ENCODE measurements around the gene RBM33.

The RBM33 gene

DNA sequence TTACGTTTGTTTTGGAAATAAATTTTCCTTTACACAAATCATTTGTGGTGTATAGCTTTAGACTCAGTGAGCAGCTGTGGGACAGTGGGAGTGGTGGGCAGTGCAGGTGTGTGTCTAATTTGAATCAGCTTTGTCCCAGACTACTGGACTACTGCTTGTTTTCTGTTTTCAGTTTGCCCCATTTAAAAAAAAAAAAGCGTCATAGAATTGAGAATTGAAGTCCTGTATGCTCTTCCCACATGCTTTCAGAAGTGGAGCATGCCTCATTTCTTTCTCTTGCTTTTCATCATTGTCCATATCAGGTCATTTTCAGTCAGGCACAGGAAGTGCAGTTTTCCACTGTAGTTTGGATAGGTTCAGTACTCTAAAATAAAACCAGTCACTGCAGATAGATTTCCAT, 101.7 kb downstream of the RBM33 start:
- no peak overlapping the region for H2AFZ ChIP-seq (ENCODE audit: low read length, unreplicated experiment)
- H3K36me3 ChIP-seq (ENCODE audit: insufficient read depth, low read length): peaks cover 25% of the 10 kb centered on the region
- no peak overlapping the region for H3K27ac ChIP-seq (ENCODE audit: low read depth, low read length)
- peaks cover 37% of the 10 kb centered on the region for H3K79me2 ChIP-seq (ENCODE audit: control insufficient read depth, insufficient read depth, low read length, unreplicated experiment)
- no peaks in the 10 kb centered on the region for H3K27me3 ChIP-seq (ENCODE audit: insufficient read depth, low read length)
- H3K4me3 ChIP-seq (ENCODE audit: low read depth, low read length): no peak overlapping the region
- no peaks in the 10 kb centered on the region for H3K4me1 ChIP-seq (ENCODE audit: control insufficient read depth, insufficient read depth, low read length, unreplicated experiment)

DNA sequence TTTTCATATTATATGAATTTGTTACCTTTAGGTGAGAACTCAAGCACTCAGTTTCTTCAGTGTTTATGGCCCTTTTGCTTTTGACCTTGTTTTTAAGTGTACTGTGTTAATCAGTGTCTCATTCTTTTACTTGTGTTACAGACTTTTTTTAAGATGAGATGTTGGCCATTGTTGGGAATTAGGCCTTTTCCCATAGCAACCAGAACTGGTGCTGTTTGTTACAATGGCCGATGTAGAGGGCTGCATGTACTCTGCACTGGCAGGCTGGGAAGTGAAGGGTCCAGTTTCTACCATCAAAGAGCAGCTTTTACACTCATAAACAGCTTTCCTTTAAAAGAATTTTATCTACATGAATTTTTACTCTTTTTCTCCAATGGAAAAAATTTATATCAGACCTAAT, 102.7 kb downstream of the RBM33 start:
- Histone ChIP-seq H2AFZ (ENCODE audit: low read length, unreplicated experiment) (no peak overlapping the region), H3K4me1 (ENCODE audit: control insufficient read depth, insufficient read depth, low read length, unreplicated experiment) (no peaks in the 10 kb centered on the region), H3K36me3 (ENCODE audit: insufficient read depth, low read length) (peaks cover 25% of the 10 kb centered on the region), H3K27ac (ENCODE audit: low read depth, low read length) (no peak overlapping the region), H3K4me3 (ENCODE audit: low read depth, low read length) (no peak overlapping the region), H3K27me3 (ENCODE audit: insufficient read depth, low read length) (no peaks in the 10 kb centered on the region), H3K79me2 (ENCODE audit: control insufficient read depth, insufficient read depth, low read length, unreplicated experiment) (peaks cover 44% of the 10 kb centered on the region)

DNA sequence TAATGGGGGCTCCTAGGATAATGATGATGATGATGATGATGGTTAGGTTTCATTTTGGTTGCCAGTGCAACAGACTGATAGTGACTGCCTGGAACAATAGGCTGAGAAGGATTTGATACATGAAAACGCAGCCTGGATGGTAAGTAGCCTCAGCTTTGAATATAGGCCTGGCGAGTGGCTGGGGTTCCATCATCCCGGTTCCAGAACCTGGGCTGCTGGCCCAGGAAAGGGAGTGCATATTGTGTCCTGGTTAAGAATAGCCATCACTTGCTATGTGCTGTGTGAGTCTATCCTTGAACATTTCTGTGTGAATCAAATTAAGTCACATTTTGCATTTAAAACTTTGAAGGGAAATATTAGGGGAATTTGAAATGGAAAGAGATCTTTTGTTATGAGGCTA, 105.1 kb downstream of the RBM33 start:
- H3K27ac ChIP-seq (ENCODE audit: low read depth, low read length): no peak overlapping the region
- H3K79me2 ChIP-seq (ENCODE audit: control insufficient read depth, insufficient read depth, low read length, unreplicated experiment): peaks cover 55% of the 10 kb centered on the region
- no peaks in the 10 kb centered on the region for H3K27me3 ChIP-seq (ENCODE audit: insufficient read depth, low read length)
- no peaks in the 10 kb centered on the region for H3K4me1 ChIP-seq (ENCODE audit: control insufficient read depth, insufficient read depth, low read length, unreplicated experiment)
- peaks cover 20% of the 10 kb centered on the region for H3K36me3 ChIP-seq (ENCODE audit: insufficient read depth, low read length)
- no peak overlapping the region for H2AFZ ChIP-seq (ENCODE audit: low read length, unreplicated experiment)
- no peak overlapping the region for H3K4me3 ChIP-seq (ENCODE audit: low read depth, low read length)

DNA sequence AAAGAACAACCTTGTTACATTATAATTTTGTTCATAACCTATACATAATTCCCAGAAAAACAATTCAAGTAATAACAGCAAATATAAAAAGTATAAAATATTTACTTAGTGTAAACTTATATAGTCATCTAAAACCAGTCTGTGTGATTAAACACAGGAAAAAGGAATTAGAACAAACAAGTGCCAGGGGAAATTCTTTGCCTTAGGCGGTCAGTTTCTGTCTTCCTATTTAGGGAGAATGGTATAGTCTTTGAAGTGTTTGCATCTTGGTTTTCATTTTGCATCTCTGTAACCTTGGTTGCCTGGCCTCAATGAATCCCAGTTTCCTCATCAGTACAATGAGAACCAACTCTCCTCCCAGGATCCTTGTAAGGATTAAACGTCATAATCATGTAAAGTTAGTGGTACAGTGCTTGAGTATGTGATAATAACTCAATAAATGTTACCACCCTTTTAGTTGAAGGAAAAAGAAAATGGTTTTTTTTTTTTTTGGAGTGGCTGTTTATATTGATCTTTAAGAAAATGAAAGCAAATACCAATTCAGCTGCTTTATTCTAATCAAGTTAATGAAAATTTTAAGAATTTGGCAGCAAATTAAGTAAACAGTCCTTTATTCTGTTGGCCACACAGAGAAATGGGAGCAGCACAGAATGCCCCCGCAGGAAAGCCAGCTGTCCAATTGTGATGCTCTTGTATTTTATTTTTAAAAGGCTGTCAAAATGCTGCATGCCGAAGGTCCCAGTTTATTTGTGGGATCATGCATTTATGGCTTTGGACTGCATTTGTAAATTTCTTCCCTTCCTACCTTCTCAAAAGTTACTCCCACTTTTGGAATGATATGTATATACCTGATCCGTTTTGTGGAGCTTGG, 106.0 kb downstream of the RBM33 start:
- Histone ChIP-seq H3K4me1 (ENCODE audit: control insufficient read depth, insufficient read depth, low read length, unreplicated experiment) (no peaks in the 10 kb centered on the region), H3K36me3 (ENCODE audit: insufficient read depth, low read length) (peaks cover 14% of the 10 kb centered on the region), H3K27ac (ENCODE audit: low read depth, low read length) (no peak overlapping the region), H3K27me3 (ENCODE audit: insufficient read depth, low read length) (no peaks in the 10 kb centered on the region), H3K4me3 (ENCODE audit: low read depth, low read length) (no peak overlapping the region), H2AFZ (ENCODE audit: low read length, unreplicated experiment) (no peak overlapping the region), H3K79me2 (ENCODE audit: control insufficient read depth, insufficient read depth, low read length, unreplicated experiment) (peaks cover 63% of the 10 kb centered on the region)

DNA sequence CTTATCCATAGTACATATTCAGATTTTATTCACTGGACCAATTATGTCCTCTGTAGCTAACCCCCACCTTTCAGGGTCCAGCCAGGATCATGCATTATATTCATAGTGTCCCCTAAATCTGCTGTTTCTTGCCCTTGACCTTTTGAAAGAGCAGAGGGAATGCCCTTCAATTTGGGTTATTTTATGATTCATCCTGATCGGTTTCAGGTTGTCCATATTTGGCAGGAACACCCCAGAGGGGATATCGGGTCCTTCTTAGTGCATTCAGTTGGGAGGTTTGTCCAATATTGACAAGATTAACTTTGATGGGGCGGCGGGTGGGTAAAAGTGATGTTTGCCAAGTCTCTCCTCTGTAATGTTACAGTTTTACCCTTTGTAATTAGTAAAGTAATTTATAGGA, 106.9 kb downstream of the RBM33 start:
- H3K4me1 ChIP-seq (ENCODE audit: control insufficient read depth, insufficient read depth, low read length, unreplicated experiment): no peaks in the 10 kb centered on the region
- peaks cover 65% of the 10 kb centered on the region for H3K79me2 ChIP-seq (ENCODE audit: control insufficient read depth, insufficient read depth, low read length, unreplicated experiment)
- no peak overlapping the region for H2AFZ ChIP-seq (ENCODE audit: low read length, unreplicated experiment)
- peaks cover 15% of the 10 kb centered on the region; the same call in 1 of the 2 replicates for H3K36me3 ChIP-seq (ENCODE audit: insufficient read depth, low read length)
- no peak overlapping the region for H3K27ac ChIP-seq (ENCODE audit: low read depth, low read length)
- H3K4me3 ChIP-seq (ENCODE audit: low read depth, low read length): no peak overlapping the region
- H3K27me3 ChIP-seq (ENCODE audit: insufficient read depth, low read length): no peaks in the 10 kb centered on the region

DNA sequence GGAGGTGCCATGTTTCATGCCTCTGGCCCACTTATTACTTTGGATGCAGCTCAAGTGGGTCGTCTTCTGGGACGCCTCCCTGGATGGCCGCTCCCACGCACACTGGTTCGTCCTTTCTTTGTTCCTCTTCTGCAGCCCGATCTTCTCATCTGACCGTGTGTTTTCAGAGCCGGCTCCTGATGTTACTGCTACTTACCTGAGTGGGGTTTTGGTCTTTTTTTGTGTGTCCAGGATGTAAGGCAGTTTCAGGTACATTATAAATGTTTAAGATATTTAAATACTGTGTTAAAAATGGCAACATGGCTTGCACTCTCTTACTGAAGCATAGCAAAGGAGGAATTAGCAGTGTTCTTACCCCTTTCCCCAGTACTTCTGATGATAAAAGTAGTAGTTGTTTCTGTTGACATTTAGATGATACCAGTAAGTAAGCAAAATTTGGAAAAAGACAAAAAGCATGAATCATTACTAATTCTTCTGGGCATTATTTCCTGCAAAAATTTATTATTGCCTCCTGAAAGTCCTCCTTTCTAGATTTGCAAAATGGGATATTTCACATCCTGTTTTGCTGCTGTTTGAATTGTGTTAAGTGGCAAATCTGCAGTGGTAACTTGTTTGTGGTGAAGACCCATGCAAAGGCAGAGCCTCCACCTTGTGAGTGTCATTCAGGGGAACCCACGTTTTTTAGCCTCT, 108.4 kb downstream of the RBM33 start:
- H3K79me2 ChIP-seq (ENCODE audit: control insufficient read depth, insufficient read depth, low read length, unreplicated experiment): peaks cover 66% of the 10 kb centered on the region
- no peaks in the 10 kb centered on the region for H3K4me1 ChIP-seq (ENCODE audit: control insufficient read depth, insufficient read depth, low read length, unreplicated experiment)
- no peak overlapping the region for H3K4me3 ChIP-seq (ENCODE audit: low read depth, low read length)
- no peak overlapping the region for H3K27ac ChIP-seq (ENCODE audit: low read depth, low read length)
- no peak overlapping the region for H2AFZ ChIP-seq (ENCODE audit: low read length, unreplicated experiment)
- H3K36me3 ChIP-seq (ENCODE audit: insufficient read depth, low read length): peaks cover 21% of the 10 kb centered on the region; the same call in 1 of the 2 replicates
- no peaks in the 10 kb centered on the region for H3K27me3 ChIP-seq (ENCODE audit: insufficient read depth, low read length)

DNA sequence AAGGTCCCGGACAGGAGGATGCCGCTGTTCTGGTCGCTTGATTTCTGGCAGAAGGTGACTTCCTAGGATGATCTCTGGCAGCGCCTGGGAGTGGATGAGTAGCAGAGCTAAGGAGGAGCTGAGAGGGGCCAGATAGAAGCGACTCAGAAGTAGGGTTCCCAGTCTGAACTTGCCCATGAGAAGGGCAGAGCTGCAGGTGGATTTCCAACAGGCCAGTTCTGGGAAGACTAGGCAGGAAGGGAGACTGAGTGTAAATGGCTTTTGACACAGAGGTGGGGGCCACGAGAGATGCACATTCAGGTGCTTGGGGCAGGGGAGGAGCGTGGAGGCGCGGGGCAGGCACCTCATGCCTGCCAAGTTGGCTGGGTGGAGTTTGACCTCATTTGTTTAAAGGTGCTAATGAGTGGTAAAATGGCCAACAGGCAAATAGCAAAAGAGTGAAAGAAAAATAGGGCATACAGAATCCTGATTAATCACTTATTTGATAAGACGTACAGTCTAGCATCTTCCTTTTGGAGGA, 109.0 kb downstream of the RBM33 start:
- peaks cover 63% of the 10 kb centered on the region for H3K79me2 ChIP-seq (ENCODE audit: control insufficient read depth, insufficient read depth, low read length, unreplicated experiment)
- H3K36me3 ChIP-seq (ENCODE audit: insufficient read depth, low read length): peaks cover 22% of the 10 kb centered on the region; the same call in 1 of the 2 replicates
- H2AFZ ChIP-seq (ENCODE audit: low read length, unreplicated experiment): no peak overlapping the region
- no peak overlapping the region for H3K4me3 ChIP-seq (ENCODE audit: low read depth, low read length)
- H3K4me1 ChIP-seq (ENCODE audit: control insufficient read depth, insufficient read depth, low read length, unreplicated experiment): no peaks in the 10 kb centered on the region
- H3K27me3 ChIP-seq (ENCODE audit: insufficient read depth, low read length): no peaks in the 10 kb centered on the region
- no peak overlapping the region for H3K27ac ChIP-seq (ENCODE audit: low read depth, low read length)

DNA sequence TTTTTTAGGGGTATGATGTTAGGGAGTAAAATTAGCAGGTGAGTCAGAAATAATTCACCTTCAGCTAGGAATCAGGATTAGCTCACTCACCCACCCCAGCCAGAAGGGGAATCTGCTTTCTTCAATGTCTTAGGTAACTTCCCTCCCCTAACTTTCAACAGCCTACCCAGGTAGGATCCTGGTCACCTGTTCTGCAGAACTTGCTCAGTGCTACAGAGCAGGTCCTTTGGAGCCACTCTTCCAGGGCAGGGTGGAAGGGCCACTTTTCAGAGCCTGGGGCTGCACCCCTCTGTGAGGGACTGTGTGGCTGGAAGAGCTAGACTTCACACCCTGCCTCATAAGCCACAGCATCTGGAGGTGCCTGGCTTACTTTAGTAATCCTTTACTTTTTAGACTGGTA, 109.7 kb downstream of the RBM33 start:
- Histone ChIP-seq H2AFZ (ENCODE audit: low read length, unreplicated experiment) (no peak overlapping the region), H3K27me3 (ENCODE audit: insufficient read depth, low read length) (no peaks in the 10 kb centered on the region), H3K4me3 (ENCODE audit: low read depth, low read length) (no peak overlapping the region), H3K79me2 (ENCODE audit: control insufficient read depth, insufficient read depth, low read length, unreplicated experiment) (peaks cover 62% of the 10 kb centered on the region), H3K27ac (ENCODE audit: low read depth, low read length) (no peak overlapping the region), H3K4me1 (ENCODE audit: control insufficient read depth, insufficient read depth, low read length, unreplicated experiment) (no peaks in the 10 kb centered on the region), H3K36me3 (ENCODE audit: insufficient read depth, low read length) (peaks cover 22% of the 10 kb centered on the region; the same call in 1 of the 2 replicates)

DNA sequence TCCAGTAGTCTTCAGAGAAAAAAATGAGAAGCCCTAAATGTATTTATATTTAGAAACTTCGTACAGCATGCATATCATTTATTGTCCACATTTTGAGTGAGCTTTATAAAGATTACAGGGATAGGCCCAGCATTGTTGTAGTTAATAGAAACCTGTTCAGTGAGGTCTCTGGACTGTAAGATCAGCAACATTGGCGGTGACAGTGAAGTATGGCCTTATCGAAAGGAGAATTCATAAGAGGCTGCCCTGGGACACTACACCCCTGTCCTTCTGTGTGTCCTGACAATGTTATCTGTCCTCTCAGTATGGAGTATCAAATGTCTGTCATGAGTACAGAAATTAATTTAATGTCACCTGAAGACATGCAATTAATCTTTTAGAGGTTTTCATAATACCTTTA, 110.6 kb downstream of the RBM33 start:
- Histone ChIP-seq H3K27me3 (ENCODE audit: insufficient read depth, low read length) (no peaks in the 10 kb centered on the region), H3K27ac (ENCODE audit: low read depth, low read length) (no peak overlapping the region), H3K4me3 (ENCODE audit: low read depth, low read length) (no peak overlapping the region), H3K4me1 (ENCODE audit: control insufficient read depth, insufficient read depth, low read length, unreplicated experiment) (no peaks in the 10 kb centered on the region), H2AFZ (ENCODE audit: low read length, unreplicated experiment) (no peak overlapping the region), H3K79me2 (ENCODE audit: control insufficient read depth, insufficient read depth, low read length, unreplicated experiment) (peaks cover 60% of the 10 kb centered on the region), H3K36me3 (ENCODE audit: insufficient read depth, low read length) (peaks cover 25% of the 10 kb centered on the region)

DNA sequence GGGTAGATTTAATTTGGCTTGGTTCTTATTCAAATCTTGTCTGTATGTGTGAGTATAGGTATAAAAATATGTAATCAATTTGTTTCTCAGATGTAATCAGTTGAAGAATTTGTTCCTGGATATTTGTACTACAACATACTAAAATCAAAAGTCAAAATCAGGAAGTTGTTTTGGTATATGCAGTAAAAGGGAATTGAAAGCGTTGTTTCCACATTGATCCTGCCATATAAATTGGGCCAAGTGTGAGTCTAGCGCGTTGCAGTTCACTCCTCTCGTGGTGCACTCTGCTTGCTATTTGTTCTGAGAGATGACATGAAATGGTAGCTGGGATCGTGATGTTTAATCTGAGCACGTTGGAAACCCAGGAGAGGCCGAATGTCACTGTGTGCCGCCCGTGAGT, 111.9 kb downstream of the RBM33 start:
- peaks cover 28% of the 10 kb centered on the region for H3K36me3 ChIP-seq (ENCODE audit: insufficient read depth, low read length)
- H3K27ac ChIP-seq (ENCODE audit: low read depth, low read length): no peak overlapping the region
- H2AFZ ChIP-seq (ENCODE audit: low read length, unreplicated experiment): no peak overlapping the region
- peaks cover 60% of the 10 kb centered on the region for H3K79me2 ChIP-seq (ENCODE audit: control insufficient read depth, insufficient read depth, low read length, unreplicated experiment)
- no peaks in the 10 kb centered on the region for H3K4me1 ChIP-seq (ENCODE audit: control insufficient read depth, insufficient read depth, low read length, unreplicated experiment)
- H3K4me3 ChIP-seq (ENCODE audit: low read depth, low read length): no peak overlapping the region
- no peaks in the 10 kb centered on the region for H3K27me3 ChIP-seq (ENCODE audit: insufficient read depth, low read length)

Measured in ACC112 (cell line).